Anterior cingulate cortex (tissue), 58 donors: ENCODE data around the gene EID2B.

Experiments
- DNase-seq, 58 donors: peaks; one replicate each; lab custom pipeline; 2025; lab: John Stamatoyannopoulos, UW

The EID2B gene

GRCh38 chr19:39501340-39501739 is 31.3 kb downstream of the EID2B start:
- no peak for DNase-seq

GRCh38 chr19:39500543-39500942 is 32.1 kb downstream of the EID2B start:
- no peak for DNase-seq

- DNase-seq, result no peak
These were observed 32.7 kb downstream of the EID2B start for GRCh38 chr19:39499932-39500331.

GRCh38 chr19:39498798-39499642 is 33.6 kb downstream of the EID2B start, which contains the start of gene DLL3:
TSS of gene DLL3 (plus strand) at chr19:39498947. CDS start at chr19:39498975, 28 bp downstream.
- DNase-seq, result no peak

- DNase-seq, result peak in 28 of 58 donors; percentile 5 to 50 (median 22)
These were observed 34.5 kb downstream of the EID2B start for GRCh38 chr19:39497996-39498797.

GRCh38 chr19:39497701-39497995 is 35.0 kb downstream of the EID2B start:
- no peak for DNase-seq

- DNase-seq, result no peak
These were observed 36.6 kb downstream of the EID2B start for GRCh38 chr19:39496063-39496462.

GRCh38 chr19:39494661-39495060 is 38.0 kb downstream of the EID2B start:
- DNase-seq, result no peak

GRCh38 chr19:39492788-39493187 is 39.9 kb downstream of the EID2B start:
- no peak for DNase-seq

- DNase-seq, result no peak
These were observed 40.4 kb downstream of the EID2B start for GRCh38 chr19:39492225-39492624.

GRCh38 chr19:39489756-39490155 is 42.9 kb downstream of the EID2B start:
- DNase-seq, result no peak

- no peak for DNase-seq
These were observed 49.5 kb downstream of the EID2B start for GRCh38 chr19:39483141-39483540.

- no peak for DNase-seq
These were observed 51.0 kb downstream of the EID2B start for GRCh38 chr19:39481676-39482075.

GRCh38 chr19:39481229-39481545 is 51.5 kb downstream of the EID2B start:
- no peak for DNase-seq
